ENCODE data around the gene BTBD10.

DNA sequence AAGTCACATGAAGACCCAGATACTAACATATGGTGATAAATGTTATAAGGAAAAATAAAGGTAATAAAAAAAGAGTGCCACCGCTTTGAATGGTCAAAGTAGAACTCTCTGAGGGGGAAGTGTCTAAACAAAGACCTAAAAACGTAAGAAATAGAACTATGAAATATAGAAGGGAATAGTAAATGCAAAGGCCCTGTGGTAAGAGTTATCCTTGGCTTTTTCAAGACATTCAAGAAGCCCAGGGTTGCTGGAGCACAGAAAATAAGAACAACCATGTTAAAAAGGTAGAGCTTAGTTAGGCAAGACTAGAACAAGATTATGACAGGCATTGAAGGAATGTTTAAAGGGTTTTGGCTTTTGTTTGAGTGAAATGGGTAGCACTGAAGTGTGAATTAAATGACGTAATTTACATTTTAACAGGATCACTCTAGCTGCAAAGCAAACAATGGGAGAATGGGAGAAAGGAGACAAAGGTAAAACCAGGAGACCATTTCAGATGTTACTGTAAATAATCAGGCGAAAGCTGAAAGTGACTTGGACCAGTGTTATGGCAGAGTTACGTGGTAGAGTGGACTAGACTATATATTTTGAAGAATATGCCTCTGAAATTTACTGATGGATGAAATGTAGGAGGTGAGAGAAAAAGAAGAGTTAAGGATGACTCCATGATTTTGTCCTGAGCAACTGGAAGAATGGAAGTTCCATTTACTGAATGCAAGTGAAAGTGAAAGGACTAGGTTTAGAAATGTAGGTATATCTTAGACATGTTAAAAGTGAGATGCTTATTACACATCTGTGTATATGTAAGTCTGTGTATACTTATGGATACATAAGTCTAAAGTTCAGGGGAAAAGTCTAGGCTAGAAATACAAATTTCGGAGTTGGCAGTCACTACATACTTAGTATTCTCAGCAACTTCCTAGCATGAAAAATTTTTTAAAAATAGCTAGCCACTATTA lies 28.5 kb downstream of the BTBD10 start:
- TF ChIP-seq, protein P1, sequence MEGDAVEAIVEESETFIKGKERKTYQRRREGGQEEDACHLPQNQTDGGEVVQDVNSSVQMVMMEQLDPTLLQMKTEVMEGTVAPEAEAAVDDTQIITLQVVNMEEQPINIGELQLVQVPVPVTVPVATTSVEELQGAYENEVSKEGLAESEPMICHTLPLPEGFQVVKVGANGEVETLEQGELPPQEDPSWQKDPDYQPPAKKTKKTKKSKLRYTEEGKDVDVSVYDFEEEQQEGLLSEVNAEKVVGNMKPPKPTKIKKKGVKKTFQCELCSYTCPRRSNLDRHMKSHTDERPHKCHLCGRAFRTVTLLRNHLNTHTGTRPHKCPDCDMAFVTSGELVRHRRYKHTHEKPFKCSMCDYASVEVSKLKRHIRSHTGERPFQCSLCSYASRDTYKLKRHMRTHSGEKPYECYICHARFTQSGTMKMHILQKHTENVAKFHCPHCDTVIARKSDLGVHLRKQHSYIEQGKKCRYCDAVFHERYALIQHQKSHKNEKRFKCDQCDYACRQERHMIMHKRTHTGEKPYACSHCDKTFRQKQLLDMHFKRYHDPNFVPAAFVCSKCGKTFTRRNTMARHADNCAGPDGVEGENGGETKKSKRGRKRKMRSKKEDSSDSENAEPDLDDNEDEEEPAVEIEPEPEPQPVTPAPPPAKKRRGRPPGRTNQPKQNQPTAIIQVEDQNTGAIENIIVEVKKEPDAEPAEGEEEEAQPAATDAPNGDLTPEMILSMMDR (conservative IDR thresholded peaks at IDR 0.05; ENCODE audit: low read depth, low read length), result no peak
- TF ChIP-seq EZH2phosphoT487 (IDR thresholded peaks at IDR 0.05; ENCODE audit: borderline replicate concordance, low read length), result no peak

Measured in PC-3 (cell line).